Limb (tissue), 2 donors: ENCODE results near the gene CPT1C.
A peak's percentile ranks its signal among the peaks of the same experiment; 100 is the strongest.
"Not testable (repeated sequence)": the region's sequence is repeated elsewhere in the genome, so short reads cannot be mapped to it uniquely, and the experiment has no call there.

Experiments used
- DNase-seq, 2 donors: peaks; one replicate each; pipeline ENCODE4 v3.0.0-alpha.2; 2016; ENCODE audit errors: extremely low spot score in 2 of 2

The CPT1C gene

DNA sequence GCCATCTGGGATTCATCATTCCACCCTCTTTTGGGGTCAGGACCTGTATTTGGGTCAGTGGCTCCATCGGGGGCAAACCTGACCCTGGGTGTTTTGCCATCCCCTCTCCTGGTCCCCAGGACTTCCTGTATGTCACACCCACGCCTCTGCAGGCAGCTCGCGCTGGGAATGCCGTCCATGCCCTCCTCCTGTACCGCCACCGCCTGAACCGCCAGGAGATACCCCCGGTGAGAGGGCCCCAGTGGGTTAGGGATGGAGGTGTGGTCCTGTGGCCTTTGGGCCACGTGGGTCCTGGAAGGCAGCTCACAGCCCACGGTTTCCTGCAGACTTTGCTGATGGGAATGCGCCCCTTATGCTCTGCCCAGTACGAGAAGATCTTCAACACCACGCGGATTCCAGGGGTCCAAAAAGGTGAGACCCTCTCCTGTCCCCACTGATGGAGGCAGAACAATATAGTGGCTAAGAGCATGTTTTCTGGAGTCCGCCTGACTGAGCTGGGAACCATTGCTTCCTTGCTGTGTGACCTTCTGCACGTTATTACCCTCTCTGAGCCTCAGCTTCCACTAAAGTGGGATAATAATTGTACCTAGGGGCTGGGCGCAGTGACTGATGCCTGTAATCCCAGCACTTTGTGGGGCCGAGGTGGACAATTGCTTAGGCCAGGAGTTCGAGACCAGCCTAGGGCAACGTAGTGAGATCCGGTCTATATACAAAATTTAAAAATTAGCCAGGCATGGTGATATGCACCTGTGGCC is 14.1 kb downstream of the CPT1C start:
- DNase-seq, result no peak

DNA sequence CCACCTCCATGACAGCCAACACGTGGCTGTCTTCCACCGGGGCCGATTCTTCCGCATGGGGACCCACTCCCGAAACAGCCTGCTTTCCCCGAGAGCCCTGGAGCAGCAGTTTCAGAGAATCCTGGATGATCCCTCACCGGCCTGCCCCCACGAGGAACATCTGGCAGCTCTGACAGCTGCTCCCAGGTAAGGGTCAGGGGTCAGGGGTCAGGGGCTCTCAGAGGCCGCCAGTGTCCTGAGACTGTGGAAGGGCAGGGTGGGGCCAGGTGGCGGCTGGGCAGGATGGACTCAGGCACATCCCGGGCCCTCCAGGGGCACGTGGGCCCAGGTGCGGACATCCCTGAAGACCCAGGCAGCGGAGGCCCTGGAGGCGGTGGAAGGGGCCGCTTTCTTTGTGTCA is 15.0 kb downstream of the CPT1C start:
- DNase-seq, result no peak

DNA sequence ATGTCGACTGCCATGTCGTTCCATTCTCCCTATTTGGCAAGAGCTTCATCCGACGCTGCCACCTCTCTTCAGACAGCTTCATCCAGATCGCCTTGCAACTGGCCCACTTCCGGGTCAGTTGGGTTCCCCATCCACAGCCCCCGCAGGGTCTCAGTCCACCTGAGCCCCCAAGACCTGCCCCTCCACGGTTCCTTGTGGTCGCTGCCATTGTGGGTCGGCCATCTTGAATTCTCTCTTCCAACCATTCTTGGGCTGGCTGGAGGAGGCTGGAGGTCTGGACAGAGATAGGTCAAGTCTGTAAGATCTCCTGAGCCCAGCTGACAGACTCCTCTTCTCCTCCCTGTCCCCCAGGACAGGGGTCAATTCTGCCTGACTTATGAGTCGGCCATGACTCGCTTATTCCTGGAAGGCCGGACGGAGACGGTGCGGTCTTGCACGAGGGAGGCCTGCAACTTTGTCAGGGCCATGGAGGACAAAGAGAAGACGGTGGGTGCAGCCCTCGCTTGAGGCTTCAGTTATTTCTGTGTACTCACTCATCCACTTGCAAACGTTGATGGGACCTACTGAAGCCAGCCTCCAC is 19.5 kb downstream of the CPT1C start:
- DNase-seq, result no peak

DNA sequence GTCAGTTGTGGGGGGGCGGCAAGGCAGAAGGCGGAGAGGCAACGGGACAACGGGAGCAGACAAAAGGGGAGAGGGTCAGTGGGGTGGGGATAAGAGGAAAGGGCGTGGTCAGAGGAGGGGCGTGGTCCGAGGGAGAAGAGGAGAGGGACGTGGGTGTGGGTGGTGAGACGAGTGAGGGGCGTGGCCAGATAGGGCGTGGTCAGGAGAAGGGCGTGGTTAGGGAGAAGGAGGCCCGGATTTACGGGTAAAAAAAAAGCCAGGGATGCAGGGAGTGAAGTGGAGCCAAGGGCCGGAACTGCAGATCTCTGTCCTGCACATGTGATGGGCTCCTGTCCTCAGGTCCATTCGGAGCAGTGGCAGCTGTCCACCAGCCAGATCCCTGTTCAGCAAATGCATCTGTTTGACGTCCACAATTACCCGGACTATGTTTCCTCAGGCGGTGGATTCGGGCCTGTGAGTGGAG is 21.5 kb downstream of the CPT1C start:
- no peak for DNase-seq

DNA sequence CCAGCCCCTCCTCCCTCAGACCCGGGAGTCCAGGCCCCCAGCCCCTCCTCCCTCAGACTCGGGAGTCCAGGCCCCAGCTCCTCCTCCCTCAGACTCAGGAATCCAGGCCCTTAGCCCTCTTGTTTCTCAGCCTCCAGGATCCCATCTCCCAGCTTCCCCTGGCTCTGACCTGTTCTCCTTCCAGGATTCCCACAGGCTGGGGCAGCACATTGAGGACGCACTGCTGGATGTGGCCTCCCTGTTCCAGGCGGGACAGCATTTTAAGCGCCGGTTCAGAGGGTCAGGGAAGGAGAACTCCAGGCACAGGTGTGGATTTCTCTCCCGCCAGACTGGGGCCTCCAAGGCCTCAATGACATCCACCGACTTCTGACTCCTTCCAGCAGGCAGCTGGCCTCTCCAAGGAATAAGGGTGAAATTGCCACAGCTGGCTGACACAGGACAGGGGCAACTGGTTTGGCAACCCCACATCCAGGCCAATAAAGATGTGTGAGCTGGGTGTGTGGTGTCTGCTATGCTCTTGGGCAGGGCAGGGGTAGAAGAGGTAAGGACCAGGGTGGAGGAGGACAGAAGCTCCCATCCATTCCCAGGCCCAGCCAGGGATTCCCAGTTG is 22.4 kb downstream of the CPT1C start:
- DNase-seq, result no peak

DNA sequence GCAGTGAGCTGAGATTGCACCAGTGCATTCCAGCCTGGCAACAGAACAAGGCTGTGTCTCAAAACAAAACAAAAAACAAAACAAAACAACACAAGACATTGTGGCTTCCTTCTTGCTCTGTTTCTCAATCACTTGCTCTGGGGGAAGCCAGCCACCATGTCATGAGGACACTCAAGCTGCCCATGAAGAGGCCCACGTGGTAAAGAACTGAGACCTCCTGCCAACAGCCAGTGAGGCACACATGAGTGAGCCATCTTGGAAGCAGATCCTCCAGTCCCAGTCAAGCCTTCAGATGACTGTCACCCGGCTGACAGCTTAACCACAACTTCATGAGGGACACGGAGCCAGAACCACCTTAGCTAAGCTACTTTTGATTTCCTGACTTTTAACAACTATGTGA is 25.2 kb downstream of the CPT1C start:
- no peak for DNase-seq

DNA sequence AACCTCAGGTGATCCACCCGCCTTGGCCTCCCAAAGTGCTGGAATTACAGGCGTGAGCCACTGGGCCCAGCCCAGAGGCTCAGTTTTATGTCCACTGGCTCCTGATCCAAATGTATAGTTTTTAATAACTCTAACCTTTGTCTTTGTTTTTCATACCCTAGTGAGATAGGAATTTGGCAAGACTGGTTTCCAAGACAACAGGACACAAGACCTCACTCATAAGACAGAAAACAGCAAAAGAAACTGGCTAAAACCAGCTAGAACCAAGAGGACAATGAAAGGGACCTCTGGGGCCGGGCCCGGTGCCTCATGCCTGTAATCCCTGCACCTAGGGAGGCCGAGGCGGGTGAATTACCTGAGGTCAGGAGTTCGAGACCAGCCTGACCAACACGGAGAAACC is 27.6 kb downstream of the CPT1C start:
- DNase-seq, result no peak

DNA sequence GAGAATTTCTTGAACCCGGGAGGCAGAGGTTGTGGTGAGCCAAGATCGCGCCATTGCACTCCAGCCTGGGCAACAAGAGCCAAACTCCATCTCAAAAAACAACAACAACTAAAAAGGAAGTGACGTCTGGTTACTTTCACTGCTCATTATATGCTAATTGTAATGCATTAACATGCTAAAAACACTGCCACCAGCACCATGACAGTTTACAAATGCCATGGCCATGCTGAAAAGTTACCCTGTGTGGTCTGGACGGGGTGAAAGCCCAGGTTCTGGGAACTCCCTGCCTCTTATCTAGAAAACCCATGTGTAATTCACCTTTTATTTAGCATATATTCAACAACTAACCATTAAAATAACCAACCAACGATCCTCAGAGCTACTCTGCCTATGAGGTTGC is 28.1 kb downstream of the CPT1C start:
- DNase-seq, result no peak

DNA sequence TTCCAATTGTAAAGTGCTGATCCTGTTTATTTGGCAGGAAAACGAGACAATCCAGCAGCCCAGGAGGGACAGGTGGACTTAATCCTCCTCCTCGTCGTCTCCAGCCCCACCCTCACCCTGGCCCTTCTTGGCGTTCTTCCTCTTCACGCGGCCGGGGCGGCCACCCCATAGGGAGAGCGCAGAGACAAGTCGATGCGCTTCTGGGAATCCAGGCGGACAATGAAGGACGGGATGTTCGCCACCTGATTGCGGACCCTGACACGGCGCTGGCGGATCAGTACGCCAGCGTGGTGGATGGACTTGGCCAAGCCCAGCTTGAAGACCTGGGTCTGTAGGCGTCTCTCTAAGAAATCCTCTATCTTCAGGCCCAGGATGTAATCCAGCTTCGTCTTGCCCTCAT is 28.5 kb downstream of the CPT1C start:
- DNase-seq, result not testable (repeated sequence)

DNA sequence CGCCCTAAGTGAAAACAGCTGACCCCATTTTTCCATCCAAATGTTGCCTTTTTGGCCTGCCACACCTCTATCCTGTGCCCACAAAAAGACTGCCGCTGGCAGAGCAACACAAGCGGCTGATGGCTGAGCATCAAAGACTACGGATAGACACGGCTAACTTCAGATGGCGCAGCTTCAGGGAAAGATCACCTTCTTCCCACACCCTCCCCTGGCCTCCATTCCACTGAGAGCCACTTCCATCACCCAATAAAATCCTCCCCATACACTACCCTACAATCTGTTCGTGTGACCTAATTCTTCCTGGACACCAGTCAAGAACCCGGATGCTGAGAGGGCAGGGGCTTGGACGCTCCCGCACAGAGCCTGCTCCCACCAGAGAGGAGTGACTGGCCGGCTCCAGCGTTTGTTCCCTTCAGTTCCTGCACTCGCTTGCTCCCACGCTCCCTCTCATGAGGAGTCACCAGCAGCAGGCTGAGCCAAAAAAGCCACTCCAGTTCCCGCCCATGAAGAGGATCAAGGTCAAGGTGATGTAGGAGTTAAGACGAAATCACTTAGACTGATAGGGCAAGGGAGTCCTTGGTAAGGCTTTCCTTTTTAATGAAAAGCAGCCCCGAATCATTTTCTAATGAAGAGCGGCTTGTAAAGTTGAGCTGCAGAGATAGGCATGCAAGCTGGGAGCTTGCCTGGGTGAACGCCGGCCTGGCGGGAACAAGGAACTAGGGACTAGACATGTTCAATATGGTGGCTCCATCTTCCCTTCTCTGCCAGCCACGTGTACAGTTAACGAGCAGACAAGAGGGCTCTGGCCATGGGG is 36.5 kb downstream of the CPT1C start:
- DNase-seq, result peak in 1 of 2 donors; percentile 9

DNA sequence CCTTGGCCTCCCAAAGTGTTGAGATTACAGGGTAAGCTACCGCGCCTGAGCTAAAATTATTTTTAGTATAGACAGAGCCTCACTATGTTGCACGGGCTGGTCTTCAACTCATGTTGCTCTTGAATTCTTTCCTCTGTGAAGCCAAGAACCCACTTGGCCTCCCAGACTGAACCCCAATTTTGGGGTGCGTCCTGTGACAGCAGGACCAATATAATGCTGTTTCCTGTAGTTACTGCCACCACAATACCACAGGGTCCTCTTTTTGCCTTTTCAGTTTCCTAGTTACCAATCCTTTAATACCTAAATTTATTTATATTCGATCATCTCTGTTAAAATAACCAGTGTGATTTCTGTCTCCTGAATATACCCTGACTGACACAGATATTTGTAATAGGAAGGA is 39.2 kb downstream of the CPT1C start:
- no peak for DNase-seq

DNA sequence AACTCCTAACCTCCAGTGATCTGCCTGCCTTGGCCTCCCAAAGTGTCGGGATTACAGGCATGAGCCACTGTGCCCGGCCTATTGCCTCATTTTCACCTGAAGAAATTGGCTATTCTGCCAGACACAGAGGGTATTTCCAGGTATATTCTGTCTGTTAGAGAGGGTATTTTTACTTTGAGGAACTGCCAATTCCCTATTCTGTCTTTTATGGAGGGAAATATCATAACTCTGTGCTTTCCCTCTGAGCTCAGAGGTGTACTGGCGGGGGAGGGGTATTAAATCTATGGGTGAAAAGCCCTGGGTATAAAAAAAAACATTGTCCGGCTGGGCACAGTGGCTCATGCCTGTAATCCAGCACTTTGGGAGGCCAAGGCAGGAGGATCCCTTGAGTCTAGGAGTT is 47.4 kb downstream of the CPT1C start:
- DNase-seq, result no peak

DNA sequence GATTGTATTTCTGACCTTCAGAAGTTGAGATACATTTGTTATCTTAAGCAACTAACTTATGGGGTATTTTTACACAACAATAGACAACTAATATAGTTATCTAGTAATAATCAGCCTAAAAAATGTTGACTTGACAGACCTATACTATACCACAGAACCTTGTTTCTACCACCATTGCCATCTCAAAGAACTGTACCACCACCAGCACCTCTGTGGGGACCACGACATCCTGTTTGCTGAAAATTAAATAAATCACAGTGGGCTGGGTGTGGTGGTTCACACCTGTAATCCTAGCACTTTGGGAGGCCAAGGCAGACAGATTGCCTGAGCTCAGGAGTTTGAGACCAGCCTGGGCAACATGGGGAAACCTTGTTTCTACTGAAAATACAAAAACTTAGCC is 48.2 kb downstream of the CPT1C start:
- DNase-seq, result no peak

DNA sequence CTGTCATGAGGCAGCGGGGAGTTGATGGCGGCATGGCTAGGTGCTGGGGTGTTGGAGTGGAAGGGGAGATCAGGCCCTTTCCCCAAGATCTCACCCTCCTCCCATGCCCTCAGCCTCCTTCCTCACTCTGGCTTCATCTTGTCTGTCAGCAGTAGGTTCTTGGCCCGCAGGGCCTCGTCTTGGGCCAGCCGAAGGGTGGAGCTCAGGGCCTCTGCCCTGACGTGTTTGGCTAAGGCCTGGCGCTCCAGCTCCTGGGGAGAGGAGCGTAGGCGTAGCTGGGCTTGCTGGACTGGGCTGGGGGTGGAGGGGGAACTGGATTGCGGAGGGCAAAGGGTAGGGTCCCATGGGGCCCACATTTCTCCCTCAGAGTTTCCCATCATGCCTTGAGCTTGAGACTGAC is 49.0 kb downstream of the CPT1C start:
- no peak for DNase-seq

DNA sequence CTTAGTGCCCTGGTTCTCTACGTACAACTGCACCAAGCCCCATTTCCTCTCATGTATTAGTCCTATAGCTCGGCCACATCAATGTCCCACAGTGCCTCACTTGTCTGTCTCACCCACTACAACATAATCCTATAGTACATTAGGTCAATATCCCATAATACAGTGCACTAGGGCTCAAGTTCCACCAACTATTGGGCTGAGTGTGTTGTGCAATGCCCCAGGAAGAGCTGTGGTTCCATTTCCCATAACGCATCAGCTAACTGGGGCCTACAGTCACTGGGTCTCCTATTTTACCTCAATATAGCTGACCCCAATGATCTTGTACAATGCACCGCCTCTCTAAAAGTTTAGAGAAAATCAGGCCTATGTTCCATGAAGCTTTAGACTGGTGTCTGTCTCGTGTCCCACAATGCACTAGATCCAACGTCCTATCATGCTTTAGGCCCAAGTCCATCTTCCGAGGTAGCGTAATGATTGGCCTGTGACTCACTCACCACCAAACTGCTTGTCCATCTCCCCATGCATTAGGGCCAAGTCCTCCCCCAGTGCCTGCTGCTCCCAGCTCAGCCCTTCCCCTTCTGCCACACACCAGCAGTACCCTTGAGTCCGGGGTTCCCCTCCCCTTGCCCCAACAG is 50.4 kb downstream of the CPT1C start:
- no peak for DNase-seq

DNA sequence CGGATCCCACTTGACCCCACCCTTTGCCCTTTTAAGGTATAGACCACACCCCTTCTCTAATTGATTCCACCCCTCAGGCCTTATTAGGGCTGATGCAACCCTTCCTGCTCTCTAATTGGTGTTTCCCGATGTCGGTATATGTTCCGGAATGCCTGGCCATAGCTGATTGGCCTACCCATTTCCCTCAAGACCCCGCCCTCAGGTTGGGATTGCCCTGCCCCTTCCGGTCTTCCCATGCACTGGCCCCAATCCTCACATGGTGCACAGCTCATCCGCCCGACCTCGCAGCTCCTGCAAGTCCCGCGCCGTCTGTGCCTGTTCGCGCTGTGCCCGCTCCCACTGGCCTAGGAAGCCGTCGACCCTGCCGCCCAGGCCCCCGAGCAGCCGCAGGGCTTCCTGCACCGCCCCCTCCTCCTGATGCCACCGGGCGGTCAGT is 54.0 kb downstream of the CPT1C start:
- no peak for DNase-seq

DNA sequence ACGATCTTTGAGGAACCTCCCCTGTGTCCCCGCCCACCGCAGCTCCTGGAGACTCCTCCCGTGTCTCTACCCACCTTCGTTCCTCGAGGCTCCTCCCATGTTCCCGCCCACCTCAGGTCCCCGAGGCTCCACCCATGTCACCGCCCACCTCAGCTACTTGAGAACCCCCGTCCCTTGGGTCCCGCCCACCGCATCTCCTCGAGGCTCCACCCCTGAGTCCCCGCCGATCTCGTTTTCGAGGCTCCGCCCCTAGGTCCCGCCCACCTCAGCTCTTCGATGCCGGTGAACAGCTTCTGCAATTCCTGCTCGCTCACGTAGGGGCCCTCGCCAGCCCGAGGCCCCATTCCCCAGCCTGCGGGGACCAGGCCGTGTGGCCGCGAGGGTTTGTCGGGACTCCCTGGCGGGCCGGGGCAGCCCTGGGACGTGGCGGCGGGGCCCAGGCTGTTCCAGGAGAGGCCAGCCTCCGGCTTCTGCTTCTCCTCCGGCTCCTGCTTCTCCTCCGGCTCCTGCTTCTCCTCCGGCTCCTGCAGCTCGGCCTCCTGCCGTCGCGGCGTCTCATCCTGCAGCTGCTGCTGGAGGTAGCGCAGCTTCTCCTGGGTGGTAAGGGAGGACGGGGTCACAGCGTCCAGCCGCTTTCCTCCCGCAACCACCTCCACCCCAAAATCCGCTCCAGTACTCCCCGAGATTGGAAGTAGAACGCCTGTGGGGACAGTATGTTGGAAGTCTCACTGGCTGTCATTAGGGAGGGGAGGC is 55.5 kb downstream of the CPT1C start:
- DNase-seq, result peak in 1 of 2 donors; percentile 48

DNA sequence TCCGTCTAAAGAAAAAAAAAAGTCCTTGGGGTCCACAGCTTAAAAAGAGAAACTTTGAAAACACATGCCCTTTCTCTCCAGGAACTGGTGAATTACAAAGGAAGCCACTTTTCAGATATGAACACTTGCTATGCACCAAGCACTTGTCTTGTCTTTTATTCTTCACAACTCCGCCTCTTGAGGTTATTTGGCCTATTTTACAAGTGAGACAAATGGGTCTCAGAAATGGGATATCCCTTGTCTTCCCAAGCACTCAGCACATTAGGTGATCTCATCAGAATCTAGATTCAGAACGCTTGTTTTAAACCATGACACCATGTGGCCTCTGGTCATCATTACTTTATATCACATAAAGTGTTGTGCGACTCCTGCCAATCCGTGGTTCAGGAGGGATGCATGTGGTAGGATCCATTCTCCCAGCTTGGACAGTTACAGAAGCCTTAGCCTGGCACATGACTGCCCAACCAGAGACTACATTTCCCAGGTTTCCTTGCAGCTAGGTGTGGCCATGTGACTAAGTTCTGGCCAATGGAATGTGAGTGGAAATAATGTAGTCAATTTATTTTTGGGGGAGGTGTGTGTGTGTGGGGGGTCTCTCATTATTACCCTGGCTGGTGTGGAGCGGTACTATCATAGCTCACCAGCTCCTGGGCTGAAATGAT is 58.3 kb downstream of the CPT1C start:
- DNase-seq, result no peak

DNA sequence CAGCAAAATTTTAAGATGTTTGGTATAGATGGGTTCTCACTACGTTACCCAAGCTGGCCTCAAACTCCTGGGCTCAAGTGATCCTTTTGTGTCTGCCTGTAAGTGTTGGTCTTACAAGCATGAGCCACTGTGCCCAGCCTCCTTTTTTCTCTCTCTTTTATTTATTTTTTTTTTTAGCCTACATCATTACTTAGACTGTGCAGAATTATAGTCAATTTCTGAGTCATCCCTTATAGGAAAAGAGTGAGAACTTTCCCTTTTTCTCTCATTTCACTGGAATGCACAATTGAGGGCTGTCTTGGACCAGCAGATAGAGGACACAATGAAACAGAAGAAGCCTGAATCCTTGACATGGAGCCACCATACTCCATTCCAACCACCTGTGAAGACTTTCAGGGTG is 58.9 kb downstream of the CPT1C start:
- no peak for DNase-seq

DNA sequence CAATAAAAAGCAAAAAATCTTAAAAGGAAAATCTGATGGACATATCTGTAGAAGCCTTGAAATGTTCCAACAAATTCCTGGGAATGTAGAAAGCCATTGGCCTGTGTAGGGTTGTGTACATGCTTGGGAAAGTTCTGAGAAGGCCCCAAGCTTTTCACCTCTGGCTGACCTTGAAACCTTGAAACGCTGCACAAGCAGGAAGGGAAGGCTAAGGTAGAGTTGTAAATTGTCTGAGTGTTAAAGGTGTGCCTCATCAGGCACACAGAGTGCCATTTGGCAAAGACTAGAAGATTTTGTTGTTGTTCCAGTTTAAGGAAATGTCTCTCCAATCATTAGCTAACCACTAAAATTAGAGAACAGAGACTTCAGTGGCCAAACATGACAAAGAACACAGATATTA is 61.8 kb downstream of the CPT1C start:
- no peak for DNase-seq
